HG02870 (cell line): ENCODE results near the gene KLC3.
"Not testable (repeated sequence)": the region's sequence is repeated elsewhere in the genome, so short reads cannot be mapped to it uniquely, and the experiment has no call there.

ENCODE experiments used
- ATAC-seq: cut with Tn5 transposase; IDR thresholded peaks from one replicate; pipeline ENCODE4 v1.9.1; 2021; ENCODE audit warnings: mild to moderate bottlenecking, moderate library complexity; ENCODE audit not compliant: unreplicated experiment

The KLC3 gene

GRCh38 chr19:45314708-45315245 is 25.8 kb upstream of the KLC3 start:
- ATAC-seq, result no peak

GRCh38 chr19:45315304-45315703 is 25.2 kb upstream of the KLC3 start:
- no peak for ATAC-seq

GRCh38 chr19:45320997-45321775 is 19.4 kb upstream of the KLC3 start:
- ATAC-seq, result no peak

GRCh38 chr19:45321848-45322247 is 18.7 kb upstream of the KLC3 start:
- no peak for ATAC-seq

GRCh38 chr19:45322311-45322710 is 18.2 kb upstream of the KLC3 start:
- ATAC-seq, result no peak

GRCh38 chr19:45322744-45323281 is 17.7 kb upstream of the KLC3 start, which contains the start of gene CKM:
CKM (minus strand) TSS chr19:45322875; CDS start chr19:45319713, 3,162 bp downstream.
- ATAC-seq, result no peak

GRCh38 chr19:45323671-45324081 is 16.9 kb upstream of the KLC3 start:
- ATAC-seq, result no peak

- ATAC-seq, result no peak
Measured at GRCh38 chr19:45324349-45324907, 16.1 kb upstream of the KLC3 start.

- no peak for ATAC-seq
Measured at GRCh38 chr19:45327404-45328143, 13.0 kb upstream of the KLC3 start.

- no peak for ATAC-seq
Measured at GRCh38 chr19:45331411-45331810, 9.1 kb upstream of the KLC3 start.

GRCh38 chr19:45333609-45334303 is 6.8 kb upstream of the KLC3 start:
- ATAC-seq, result no peak

- not testable (repeated sequence) for ATAC-seq
Measured at GRCh38 chr19:45334881-45335280, 5.7 kb upstream of the KLC3 start.

- no peak for ATAC-seq
Measured at GRCh38 chr19:45336696-45337251, 3.8 kb upstream of the KLC3 start.

- ATAC-seq, result no peak
Measured at GRCh38 chr19:45339629-45340028, 921 bp upstream of the KLC3 start.

- ATAC-seq, result no peak
Measured at GRCh38 chr19:45340899-45341453, 426 bp downstream of the KLC3 start.

GRCh38 chr19:45342911-45343310 is 2.4 kb downstream of the KLC3 start:
- ATAC-seq, result no peak

GRCh38 chr19:45344621-45345505 is 4.3 kb downstream of the KLC3 start:
- no peak for ATAC-seq

- ATAC-seq, result no peak
Measured at GRCh38 chr19:45345506-45345860, 4.9 kb downstream of the KLC3 start.

- ATAC-seq, result no peak
Measured at GRCh38 chr19:45346449-45346848, 5.9 kb downstream of the KLC3 start.
